IMR-90 (cell line): ENCODE results near the gene MYO1D. TPM values are rescaled to one million over a fixed set of nuclear protein-coding genes. Genes with fewer than 3 reads are reported as not detected.

Source experiments
- ATAC-seq: fragments of 200-7000 bp; cut with Tn5 transposase; 2 replicates; pipeline ENCODE4 v1.9.1; 2020; ENCODE audit warnings: low read depth, mild to moderate bottlenecking, moderate library complexity
- BruUV-seq: library from RNA; stranded (reverse); fragments of 400-500 nt; replicated peaks from 2 replicates; lab custom pipeline; 2021; lab: Mats Ljungman, UMichigan
- CTCF ChIA-PET: fragments of 300-600 bp; formaldehyde crosslinking; extraction: SDS; loops from one replicate; lab custom pipeline; 2021; ENCODE audit warnings: antibody characterized with exemption; lab: Yijun Ruan, JAX
- POLR2A ChIA-PET: fragments of 300-600 bp; sonication (Branson Sonifier 250); formaldehyde crosslinking; loops from one replicate; lab custom pipeline; 2022; ENCODE audit warnings: antibody characterized with exemption; ENCODE audit not compliant: unreplicated experiment; lab: Charles Lee
- DNase-seq: peaks from one replicate; pipeline ENCODE4 v3.0.0; 2013
- H2AFZ ChIP-seq: replicated peaks from 2 replicates; pipeline ENCODE3; 2013; ENCODE audit warnings: low read length, mild to moderate bottlenecking; ENCODE audit not compliant: poor library complexity
- H2AK5ac ChIP-seq: 2 replicates; pipeline ENCODE4 v1.6.1; 2013; ENCODE audit warnings: low read depth, low read length, inconsistent platforms
- H2AK9ac ChIP-seq: replicated peaks from 2 replicates; pipeline ENCODE3; 2013; ENCODE audit warnings: mild to moderate bottlenecking, low read depth, low read length, moderate library complexity; ENCODE audit not compliant: poor library complexity
- H2BK120ac ChIP-seq: 2 replicates; pipeline ENCODE4 v1.6.1; 2013; ENCODE audit warnings: low read depth, low read length, inconsistent platforms
- H2BK15ac ChIP-seq: 3 replicates; pipeline ENCODE4 v1.6.1; 2013; ENCODE audit warnings: low read depth, low read length, inconsistent platforms
- H2BK20ac ChIP-seq: 2 replicates; pipeline ENCODE4 v1.6.1; 2013; ENCODE audit warnings: low read depth, mild to moderate bottlenecking, inconsistent platforms, low read length, moderate library complexity
- H2BK5ac ChIP-seq: 2 replicates; pipeline ENCODE4 v1.6.1; 2013; ENCODE audit warnings: mild to moderate bottlenecking, low read depth, low read length, inconsistent platforms; ENCODE audit not compliant: poor library complexity, severe bottlenecking
- H3K14ac ChIP-seq: replicated peaks from 2 replicates; pipeline ENCODE4 v1.6.1; 2013; ENCODE audit warnings: low read depth, low read length, inconsistent platforms
- H3K18ac ChIP-seq: 2 replicates; pipeline ENCODE4 v1.6.1; 2013; ENCODE audit warnings: low read depth, low read length, control low read depth
- H3K23ac ChIP-seq: 2 replicates; pipeline ENCODE4 v1.6.1; 2013; ENCODE audit warnings: low read depth, low read length, inconsistent platforms
- H3K27ac ChIP-seq: 2 replicates; pipeline ENCODE4 v1.5.1; 2013; ENCODE audit warnings: mild to moderate bottlenecking, control low read depth, low read length; ENCODE audit not compliant: insufficient read depth
- H3K27me3 ChIP-seq: 2 replicates; pipeline ENCODE4 v1.6.1; 2013; ENCODE audit warnings: low read length; ENCODE audit not compliant: control insufficient read depth, insufficient read depth
- H3K36me3 ChIP-seq: 2 replicates; pipeline ENCODE4 v1.6.1; 2013; ENCODE audit warnings: low read length, mixed read lengths; ENCODE audit not compliant: control insufficient read depth, insufficient read depth
- H3K4ac ChIP-seq: 2 replicates; pipeline ENCODE4 v1.6.1; 2013; ENCODE audit warnings: low read depth, low read length, inconsistent platforms
- H3K4me1 ChIP-seq: 2 replicates; pipeline ENCODE4 v1.6.1; 2013; ENCODE audit warnings: low read length, mixed read lengths; ENCODE audit not compliant: control insufficient read depth, insufficient read depth
- H3K4me2 ChIP-seq: 2 replicates; pipeline ENCODE4 v1.6.1; 2013; ENCODE audit warnings: low read depth, mild to moderate bottlenecking, control low read depth, low read length, moderate library complexity
- H3K4me3 ChIP-seq: 2 replicates; pipeline ENCODE4 v1.5.1; 2013; ENCODE audit warnings: low read depth, mild to moderate bottlenecking, control low read depth, low read length, moderate library complexity; ENCODE audit not compliant: insufficient read depth
- H3K56ac ChIP-seq: 2 replicates; pipeline ENCODE4 v1.6.1; 2013; ENCODE audit warnings: low read length, inconsistent platforms; ENCODE audit not compliant: insufficient read depth; ENCODE audit errors: extremely low read depth
- H3K79me1 ChIP-seq, 2 experiments: 2 replicates each; pipeline ENCODE4 v1.6.1; 2013; ENCODE audit warnings: low read length in 2 of 2, inconsistent platforms in 1 of 2, low read depth in 1 of 2
- H3K9ac ChIP-seq: 2 replicates; pipeline ENCODE4 v1.6.1; 2013; ENCODE audit warnings: low read depth, low read length, control low read depth
- H3K9me1 ChIP-seq: 2 replicates; pipeline ENCODE4 v1.6.1; 2013; ENCODE audit warnings: low read length, inconsistent platforms; ENCODE audit not compliant: insufficient read depth
- H3K9me3 ChIP-seq: 2 replicates; pipeline ENCODE4 v1.6.1; 2013; ENCODE audit warnings: low read length; ENCODE audit not compliant: control insufficient read depth, insufficient read depth
- H4K20me1 ChIP-seq: 2 replicates; pipeline ENCODE4 v1.6.1; 2013; ENCODE audit warnings: low read length, inconsistent platforms; ENCODE audit not compliant: insufficient read depth
- H4K5ac ChIP-seq: 2 replicates; pipeline ENCODE4 v1.6.1; 2013; ENCODE audit warnings: mild to moderate bottlenecking, low read depth, low read length, control low read depth
- H4K8ac ChIP-seq, 2 experiments: 2 replicates each; pipeline ENCODE4 v1.6.1; 2013; ENCODE audit warnings: low read depth in 2 of 2, low read length in 2 of 2, control low read depth in 1 of 2, inconsistent platforms in 1 of 2
- H4K91ac ChIP-seq: 2 replicates; pipeline ENCODE4 v1.6.1; 2013; ENCODE audit warnings: low read depth, low read length, inconsistent platforms; ENCODE audit not compliant: insufficient read depth
- BHLHE40 ChIP-seq: fragments of 150-350 bp; IDR thresholded peaks from 2 replicates; pipeline ENCODE4 v1.6.1; 2016; ENCODE audit warnings: mild to moderate bottlenecking, low read depth, low read length
- CEBPB ChIP-seq: IDR thresholded peaks from 2 replicates; pipeline ENCODE4 v1.6.1; 2012; ENCODE audit warnings: low read depth, low read length, improper control_type of control experiment
- CHD1 ChIP-seq: IDR thresholded peaks from 2 replicates; pipeline ENCODE4 v1.6.1; 2012; ENCODE audit warnings: low read depth, low read length, improper control_type of control experiment
- CTCF ChIP-seq: conservative IDR thresholded peaks from 2 replicates; pipeline ENCODE4 v1.5.1; 2012; ENCODE audit warnings: mild to moderate bottlenecking, low read depth, low read length, improper control_type of control experiment
- ELK1 ChIP-seq: fragments of 150-350 bp; IDR thresholded peaks from 2 replicates; pipeline ENCODE4 v1.6.1; 2016; ENCODE audit warnings: low read depth, mild to moderate bottlenecking, low read length, moderate library complexity, borderline replicate concordance
- FOS ChIP-seq: fragments of 150-350 bp; IDR thresholded peaks from 2 replicates; pipeline ENCODE4 v1.6.1; 2016; ENCODE audit warnings: low read depth, low read length
- MAFK ChIP-seq: IDR thresholded peaks from 2 replicates; pipeline ENCODE4 v1.6.1; 2012; ENCODE audit warnings: low read depth, low read length, improper control_type of control experiment
- MAZ ChIP-seq: IDR thresholded peaks from 2 replicates; pipeline ENCODE4 v1.6.1; 2012; ENCODE audit warnings: low read depth, mild to moderate bottlenecking, low read length, improper control_type of control experiment, moderate library complexity, borderline replicate concordance
- MXI1 ChIP-seq: IDR thresholded peaks from 2 replicates; pipeline ENCODE4 v1.6.1; 2012; ENCODE audit warnings: low read depth, mild to moderate bottlenecking, low read length, moderate library complexity, borderline replicate concordance
- NFE2L2 ChIP-seq: fragments of 150-350 bp; IDR thresholded peaks from 2 replicates; pipeline ENCODE4 v1.6.1; 2016; ENCODE audit warnings: low read depth, mild to moderate bottlenecking, low read length
- POLR2A ChIP-seq: IDR thresholded peaks from 2 replicates; pipeline ENCODE4 v1.6.1; 2012; ENCODE audit warnings: mild to moderate bottlenecking, low read depth, low read length
- RAD21 ChIP-seq: IDR thresholded peaks from 2 replicates; pipeline ENCODE4 v1.6.1; 2012; ENCODE audit warnings: low read length, improper control_type of control experiment
- RFX5 ChIP-seq: IDR thresholded peaks from 2 replicates; pipeline ENCODE4 v1.8.0; 2012; ENCODE audit warnings: low read depth, mild to moderate bottlenecking, low read length, moderate library complexity
- SMC3 ChIP-seq: fragments of 150-350 bp; IDR thresholded peaks from 2 replicates; pipeline ENCODE4 v1.6.1; 2016; ENCODE audit warnings: low read depth, mild to moderate bottlenecking, antibody characterized with exemption, low read length, moderate library complexity
- USF2 ChIP-seq: fragments of 150-350 bp; IDR thresholded peaks from 2 replicates; pipeline ENCODE4 v1.6.1; 2017; ENCODE audit warnings: mild to moderate bottlenecking, antibody characterized with exemption, low read length, low read depth
- WGBS, 2 experiments: methylation state at CpG; one replicate each; pipeline versions ENCODE4 v1.1.5 to v1.1.7; 2013; ENCODE audit warnings: missing lambda C conversion rate in 2 of 2; ENCODE audit not compliant: insufficient read length in 1 of 2; ENCODE audit errors: extremely low coverage in 2 of 2; 5-methylcytosine and 5-hydroxymethylcytosine counted together
- dilution Hi-C: fragments of 300-500 bp; cut with HindIII; formaldehyde crosslinking; loops from one replicate; pipeline ENCODE4 v1.14.3; 2018; ENCODE audit warnings: low sequenced_read_pairs; ENCODE audit not compliant: unreplicated experiment
- in situ Hi-C: fragments of 300-500 bp; cut with MboI; formaldehyde crosslinking; loops from 3 replicates; pipeline ENCODE4 v1.14.3; 2019; ENCODE audit warnings: low sequenced_read_pairs, inconsistent platforms, mixed read lengths
- intact Hi-C: fragments of 100-400 bp; cut with micrococcal nuclease; formaldehyde crosslinking; loops from 2 replicates; pipeline ENCODE4 v1.10.0; 2022
- polyA plus RNA-seq, 3 experiments: library from polyadenylated mRNA; depleted of rRNA; stranded (reverse); fragments of >200 nt; gene quantifications; 2 replicates each; pipeline ENCODE4 v1.2.3, GENCODE V29; 2012; ENCODE audit warnings: low replicate concordance in 1 of 3
- total RNA-seq: library from RNA; depleted of rRNA; stranded (reverse); fragments of >200 nt; gene quantifications from 2 replicates; pipeline ENCODE4 v1.2.3, GENCODE V29; 2012

MYO1D gene
- total and polyA plus RNA-seq, 2 of the 4 experiments (the other 2 are of a cell fraction) = 0.63 to 0.90 TPM

- DNase-seq (peak; percentile 1), ATAC-seq (no peak)
- Histone ChIP-seq H3K4me2 (peak overlapping the region; percentile 78), H2BK120ac (no peak overlapping the region), H3K56ac (no peak overlapping the region), H3K4ac (no peak overlapping the region), H4K91ac (no peak overlapping the region), H4K8ac (no peak overlapping the region), H3K4me3 (peak overlapping the region; percentile 60; the same call in 1 of the 2 replicates), H3K36me3 (no peaks in the 10 kb centered on the region), H2BK15ac (no peak overlapping the region), H3K9me3 (no peaks in the 10 kb centered on the region), H3K14ac (no peak overlapping the region), H3K9me1 (no peaks in the 10 kb centered on the region), H3K23ac (no peak overlapping the region; the same call in 1 of the 2 replicates), H4K20me1 (no peaks in the 10 kb centered on the region), H2AK5ac (no peak overlapping the region), H3K4me1 (peaks cover 2% of the 10 kb centered on the region), H2BK20ac (no peak overlapping the region), H3K79me1 (no peaks in the 10 kb centered on the region), H2AK9ac (no peak overlapping the region), H2BK5ac (no peak overlapping the region), H3K27ac (no peak overlapping the region), H2AFZ (peak overlapping the region; percentile 91), H3K27me3 (peaks cover 7% of the 10 kb centered on the region), H3K18ac (no peak overlapping the region), H3K9ac (no peak overlapping the region), H4K5ac (no peak overlapping the region)
- CTCF ChIA-PET = interaction anchor here (0.6 to 2.6 kb wide), 4 partner anchors 10 to 98 kb away, joined by 3 to 15 read pairs (median 6); no protein-coding TSS in a partner anchor
- no TSS peak for BruUV-seq
- intact Hi-C loops (loop anchor here (2.0 to 5.0 kb wide), 3 partner anchors 35 to 876 kb away; partner anchors contain the start of gene TMEM98), dilution Hi-C loops (no loop called here), in situ Hi-C loops (no loop called here)
- POLR2A ChIA-PET = interaction anchor here (0.7 kb wide), 1 partner anchor 84 kb away, joined by 3 read pairs; no protein-coding TSS in a partner anchor
- no peak for TF ChIP-seq MAZ
- no peak for TF ChIP-seq BHLHE40
- no peak for TF ChIP-seq CHD1
- TF ChIP-seq CTCF = no peak
- TF ChIP-seq ELK1 = no peak
- TF ChIP-seq RAD21 = no peak
- TF ChIP-seq MXI1 = no peak
- TF ChIP-seq CEBPB = no peak
- no peak for TF ChIP-seq NFE2L2
- TF ChIP-seq MAFK = no peak
- TF ChIP-seq FOS = no peak
- TF ChIP-seq RFX5 = no peak
- no peak for TF ChIP-seq USF2
- TF ChIP-seq POLR2A = no peak
- no peak for TF ChIP-seq SMC3
- 0% methylated on average over 1 of the region's 15 CpGs; no CpG with 5 or more reads in 1 of the 2 experiments for WGBS, 2 experiments
These were observed 954 bp downstream of the MYO1D start for GRCh38 chr17:32875923-32876416.
